OCI-LY3 (cell line): ENCODE results near the gene TSR3.

Experiments
- EZH2phosphoT487 ChIP-seq: fragments of 200-600 bp; shearing (Covaris generic); IDR thresholded peaks from 2 replicates; pipeline ENCODE4 v1.6.1; 2018; ENCODE audit warnings: antibody characterized with exemption, mixed run types, low read depth
- TF ChIP-seq, protein P1 (sequence below): fragments of 200-600, 300-600 bp; sonication (generic); IDR thresholded peaks from 2 replicates; pipeline ENCODE4 v1.5.1; 2014; ENCODE audit warnings: antibody characterized with exemption, low read length, low read depth

DNA sequence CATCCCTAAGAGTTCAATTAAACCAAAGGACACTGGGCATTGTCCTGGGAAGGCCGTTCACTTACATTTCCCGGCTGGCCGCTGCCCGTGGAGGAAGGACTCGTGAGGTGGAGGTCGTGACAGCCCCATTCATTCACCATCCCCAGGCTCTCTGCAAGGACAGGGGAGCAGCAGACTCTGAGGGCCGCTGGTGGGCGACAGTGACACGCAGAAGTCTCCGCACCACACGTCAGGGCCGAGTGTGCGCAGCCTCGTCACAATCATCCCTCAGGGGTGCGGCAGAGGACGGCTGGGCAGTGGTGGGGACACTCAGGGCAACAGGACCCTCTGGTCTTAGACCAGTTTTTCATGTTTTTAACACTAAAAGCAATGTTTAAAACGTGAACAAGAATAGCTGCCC is 41.1 kb upstream of the TSR3 start:
- TF ChIP-seq, protein P1, sequence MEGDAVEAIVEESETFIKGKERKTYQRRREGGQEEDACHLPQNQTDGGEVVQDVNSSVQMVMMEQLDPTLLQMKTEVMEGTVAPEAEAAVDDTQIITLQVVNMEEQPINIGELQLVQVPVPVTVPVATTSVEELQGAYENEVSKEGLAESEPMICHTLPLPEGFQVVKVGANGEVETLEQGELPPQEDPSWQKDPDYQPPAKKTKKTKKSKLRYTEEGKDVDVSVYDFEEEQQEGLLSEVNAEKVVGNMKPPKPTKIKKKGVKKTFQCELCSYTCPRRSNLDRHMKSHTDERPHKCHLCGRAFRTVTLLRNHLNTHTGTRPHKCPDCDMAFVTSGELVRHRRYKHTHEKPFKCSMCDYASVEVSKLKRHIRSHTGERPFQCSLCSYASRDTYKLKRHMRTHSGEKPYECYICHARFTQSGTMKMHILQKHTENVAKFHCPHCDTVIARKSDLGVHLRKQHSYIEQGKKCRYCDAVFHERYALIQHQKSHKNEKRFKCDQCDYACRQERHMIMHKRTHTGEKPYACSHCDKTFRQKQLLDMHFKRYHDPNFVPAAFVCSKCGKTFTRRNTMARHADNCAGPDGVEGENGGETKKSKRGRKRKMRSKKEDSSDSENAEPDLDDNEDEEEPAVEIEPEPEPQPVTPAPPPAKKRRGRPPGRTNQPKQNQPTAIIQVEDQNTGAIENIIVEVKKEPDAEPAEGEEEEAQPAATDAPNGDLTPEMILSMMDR, result no peak
- no peak for TF ChIP-seq EZH2phosphoT487
